SJSA1 (cell line): Measurements from ENCODE around the gene MEOX1. TPM values are rescaled to one million over a fixed set of nuclear protein-coding genes. Genes with fewer than 3 reads are reported as not detected.

ENCODE experiments used
- DNase-seq, 2 experiments: peaks; one replicate each; pipeline ENCODE4 v3.0.0-alpha.2; 2015 to 2020; ENCODE audit warnings: low spot score in 2 of 2, low read depth in 1 of 2
- H3K27ac ChIP-seq: fragments of 250-450 bp; sonication (Bioruptor Pico); 2 replicates; pipeline ENCODE4 v1.5.1; 2020; ENCODE audit warnings: mild to moderate bottlenecking, moderate library complexity
- H3K27me3 ChIP-seq: fragments of 250-450 bp; sonication (Bioruptor Pico); replicated peaks from 2 replicates; pipeline ENCODE4 v1.5.1; 2020; ENCODE audit warnings: mild to moderate bottlenecking, moderate library complexity
- H3K36me3 ChIP-seq: fragments of 250-450 bp; sonication (Bioruptor Pico); 2 replicates; pipeline ENCODE4 v1.5.1; 2020; ENCODE audit warnings: mild to moderate bottlenecking
- H3K4me1 ChIP-seq: fragments of 250-450 bp; sonication (Bioruptor Pico); replicated peaks from 2 replicates; pipeline ENCODE4 v1.6.1; 2021; ENCODE audit warnings: mild to moderate bottlenecking
- H3K4me3 ChIP-seq: fragments of 250-450 bp; sonication (Bioruptor Pico); 2 replicates; pipeline ENCODE4 v1.5.1; 2020; ENCODE audit warnings: mild to moderate bottlenecking
- H3K9me3 ChIP-seq: fragments of 250-450 bp; sonication (Bioruptor Pico); replicated peaks from 2 replicates; pipeline ENCODE4 v1.5.1; 2020; ENCODE audit warnings: mild to moderate bottlenecking
- total RNA-seq: library from RNA; depleted of rRNA; stranded (reverse); fragments of >200 nt; shearing (Covaris generic); gene quantifications from 2 replicates; pipeline ENCODE4 v1.2.3, GENCODE V29; 2014

The MEOX1 gene
- total RNA-seq, 1 experiment from 2014 or later: not detected

GRCh38 chr17:43659823-43660617 is 1.7 kb downstream of the MEOX1 start:
- DNase-seq: no peak
- Histone ChIP-seq H3K36me3 (no peaks in the 10 kb centered on the region), H3K27ac (no peak overlapping the region), H3K9me3 (no peaks in the 10 kb centered on the region), H3K27me3 (no peaks in the 10 kb centered on the region), H3K4me1 (peaks cover 4% of the 10 kb centered on the region; the same call in 1 of the 2 replicates), H3K4me3 (no peak overlapping the region)

GRCh38 chr17:43658900-43659299 is 2.8 kb downstream of the MEOX1 start:
- no peak for DNase-seq
- no peaks in the 10 kb centered on the region for H3K27me3 ChIP-seq
- H3K36me3 ChIP-seq: no peaks in the 10 kb centered on the region
- H3K4me3 ChIP-seq: no peak overlapping the region
- no peak overlapping the region for H3K27ac ChIP-seq
- peaks cover 4% of the 10 kb centered on the region; the same call in 1 of the 2 replicates for H3K4me1 ChIP-seq
- no peaks in the 10 kb centered on the region for H3K9me3 ChIP-seq

DNA sequence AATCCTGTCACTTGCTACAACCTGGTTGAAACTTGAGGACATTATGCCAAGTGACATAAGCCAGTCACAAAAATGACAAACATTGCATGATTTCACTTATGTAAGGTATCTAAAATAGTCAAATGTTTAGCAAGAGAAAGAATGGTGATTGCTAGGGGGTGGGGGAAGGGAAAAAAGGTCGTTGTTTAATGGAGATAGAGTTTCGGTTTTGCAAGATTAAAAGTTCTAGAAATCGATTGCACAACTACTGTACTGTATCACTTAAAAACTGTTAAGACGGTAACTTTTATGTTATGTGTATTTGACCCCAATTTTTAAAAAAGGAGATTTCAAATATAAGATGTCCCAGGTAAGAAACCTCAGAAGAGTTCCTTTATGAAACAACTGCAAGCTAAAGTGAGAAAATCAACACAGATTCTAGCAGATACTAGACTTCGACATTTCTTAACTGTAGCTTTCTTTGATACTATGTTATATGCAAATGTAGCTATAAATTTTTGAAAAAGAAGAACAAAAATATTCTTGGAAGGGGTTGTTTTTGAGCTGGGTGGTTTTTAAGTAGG is 5.9 kb downstream of the MEOX1 start:
- DNase-seq: no peak
- H3K9me3 ChIP-seq: no peaks in the 10 kb centered on the region
- no peaks in the 10 kb centered on the region for H3K4me1 ChIP-seq
- no peak overlapping the region for H3K27ac ChIP-seq
- no peaks in the 10 kb centered on the region for H3K27me3 ChIP-seq
- no peak overlapping the region for H3K4me3 ChIP-seq
- no peaks in the 10 kb centered on the region for H3K36me3 ChIP-seq

DNA sequence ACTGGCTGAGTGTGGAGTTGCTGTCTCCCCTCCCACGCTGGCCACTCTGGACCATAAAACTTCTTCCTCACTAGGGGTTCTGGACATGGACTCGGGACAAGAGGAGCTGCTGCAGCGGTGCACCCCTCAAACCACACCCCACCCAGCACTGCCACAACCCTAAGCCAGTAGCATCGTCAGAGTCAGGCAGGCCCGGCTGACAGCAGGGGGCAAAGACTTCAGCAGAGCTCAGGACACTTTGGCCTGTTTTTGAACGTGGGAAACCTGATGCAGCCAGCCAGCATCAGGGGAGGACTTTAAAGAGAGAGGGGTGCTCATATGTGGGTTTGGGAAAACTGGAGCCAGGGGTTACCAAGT is 9.6 kb downstream of the MEOX1 start:
- Histone ChIP-seq H3K27me3 (no peaks in the 10 kb centered on the region), H3K36me3 (no peaks in the 10 kb centered on the region), H3K4me1 (no peaks in the 10 kb centered on the region), H3K27ac (no peak overlapping the region), H3K4me3 (no peak overlapping the region), H3K9me3 (no peaks in the 10 kb centered on the region)
- DNase-seq: no peak

DNA sequence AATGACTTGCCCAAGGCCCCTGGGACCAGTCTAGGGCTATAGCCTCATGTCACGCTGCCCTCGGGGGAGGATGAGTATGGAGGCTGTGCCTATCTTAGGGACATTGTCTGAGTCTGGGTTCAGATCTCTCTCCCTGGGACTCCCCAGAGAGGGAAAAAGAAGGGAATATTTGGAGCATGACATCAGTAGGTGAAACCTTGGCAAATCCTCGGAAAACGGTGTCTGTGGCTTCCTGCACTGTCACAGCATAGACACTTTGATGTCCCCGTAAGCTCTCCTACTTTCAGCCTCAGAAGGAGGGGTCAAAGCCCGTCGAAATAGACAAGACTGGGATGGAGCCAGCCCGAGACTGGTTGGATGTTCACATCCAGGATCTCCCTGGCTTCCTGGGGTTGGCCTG is 11.3 kb downstream of the MEOX1 start:
- 0 out of 2 replicates have a peak, but pooled peaks cover 4% of the 10 kb centered on the region for H3K9me3 ChIP-seq
- H3K27ac ChIP-seq: no peak overlapping the region
- no peak for DNase-seq
- H3K36me3 ChIP-seq: no peaks in the 10 kb centered on the region
- no peak overlapping the region for H3K4me3 ChIP-seq
- H3K27me3 ChIP-seq: no peaks in the 10 kb centered on the region
- H3K4me1 ChIP-seq: no peaks in the 10 kb centered on the region

- Histone ChIP-seq H3K27me3 (0 out of 2 replicates have a peak, but pooled peaks cover 2% of the 10 kb centered on the region), H3K9me3 (0 out of 2 replicates have a peak, but pooled peaks cover 4% of the 10 kb centered on the region), H3K4me3 (no peak overlapping the region), H3K27ac (no peak overlapping the region), H3K36me3 (no peaks in the 10 kb centered on the region), H3K4me1 (no peaks in the 10 kb centered on the region)
- DNase-seq: no peak
Measured at GRCh38 chr17:43648916-43649315, 12.8 kb downstream of the MEOX1 start.

DNA sequence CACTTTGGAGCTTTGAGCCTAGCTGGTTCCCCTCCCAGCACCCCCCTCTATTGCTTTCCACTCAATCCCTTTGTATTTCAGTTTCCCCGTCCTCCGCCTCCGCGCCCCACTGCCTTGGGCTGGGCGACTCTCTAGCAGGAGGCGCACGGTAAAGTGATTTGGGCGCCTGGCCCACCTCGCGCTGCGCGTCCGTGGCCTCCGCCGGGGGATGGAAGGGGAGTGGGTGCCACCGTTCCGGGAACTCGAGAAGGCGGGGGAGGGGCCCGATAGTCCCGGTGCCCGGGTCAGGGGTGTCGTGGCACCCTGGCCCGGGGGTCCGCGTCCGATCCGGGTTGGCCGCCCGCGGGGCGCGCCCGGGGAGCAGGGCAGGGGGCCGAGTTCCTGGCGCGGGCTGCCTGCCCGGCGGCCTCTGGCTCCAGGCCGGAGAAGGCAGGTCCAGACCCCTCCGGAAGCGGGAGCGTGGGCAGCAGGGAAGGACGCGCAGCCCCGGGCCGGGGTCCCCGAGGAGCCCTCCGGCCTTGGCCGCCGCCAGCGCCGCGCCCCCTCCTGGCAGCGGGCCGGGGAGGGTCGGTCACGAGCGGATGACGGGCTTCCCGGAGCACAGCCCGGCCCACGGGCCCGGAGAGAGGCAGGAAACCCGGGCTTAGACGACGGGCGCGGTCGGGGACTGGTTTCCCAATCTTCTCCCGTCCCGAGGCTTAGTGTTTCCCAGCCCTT is 15.8 kb downstream of the MEOX1 start:
- H3K27me3 ChIP-seq: 0 out of 2 replicates have a peak, but pooled peaks cover 2% of the 10 kb centered on the region
- no peak for DNase-seq
- H3K4me1 ChIP-seq: no peaks in the 10 kb centered on the region
- H3K27ac ChIP-seq: no peak overlapping the region
- H3K4me3 ChIP-seq: no peak overlapping the region
- no peaks in the 10 kb centered on the region for H3K36me3 ChIP-seq
- 0 out of 2 replicates have a peak, but pooled peaks cover 4% of the 10 kb centered on the region for H3K9me3 ChIP-seq

- Histone ChIP-seq H3K36me3 (no peaks in the 10 kb centered on the region), H3K4me3 (no peak overlapping the region), H3K27ac (no peak overlapping the region), H3K9me3 (0 out of 2 replicates have a peak, but pooled peaks cover 4% of the 10 kb centered on the region), H3K27me3 (0 out of 2 replicates have a peak, but pooled peaks cover 2% of the 10 kb centered on the region), H3K4me1 (no peaks in the 10 kb centered on the region)
- no peak for DNase-seq
Measured at GRCh38 chr17:43645450-43645764, 16.3 kb downstream of the MEOX1 start.

DNA sequence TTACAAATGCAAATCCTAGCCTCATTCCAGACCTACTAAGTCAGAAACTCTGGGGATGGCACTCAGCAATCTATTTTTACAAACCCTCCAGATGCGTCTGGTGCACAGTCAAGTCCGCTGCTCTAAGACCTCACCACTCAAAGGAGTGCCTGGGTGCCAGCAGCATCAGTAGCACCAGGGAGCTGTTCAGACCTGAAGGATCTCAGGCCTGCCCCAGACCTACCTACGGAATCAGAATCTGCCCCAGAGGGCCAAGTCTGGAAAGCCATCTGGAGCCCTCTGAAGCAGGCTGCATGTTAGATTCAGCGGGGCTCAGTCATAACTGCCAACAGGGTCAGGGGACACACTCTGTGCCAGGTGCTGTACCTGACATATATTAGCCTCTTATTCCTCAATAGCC is 17.6 kb downstream of the MEOX1 start:
- Histone ChIP-seq H3K4me3 (no peak overlapping the region), H3K4me1 (no peaks in the 10 kb centered on the region), H3K27ac (no peak overlapping the region), H3K36me3 (no peaks in the 10 kb centered on the region), H3K9me3 (0 out of 2 replicates have a peak, but pooled peaks cover 4% of the 10 kb centered on the region), H3K27me3 (0 out of 2 replicates have a peak, but pooled peaks cover 2% of the 10 kb centered on the region)
- no peak for DNase-seq

- 0 out of 2 replicates have a peak, but pooled peaks cover 4% of the 10 kb centered on the region for H3K9me3 ChIP-seq
- H3K27me3 ChIP-seq: 0 out of 2 replicates have a peak, but pooled peaks cover 2% of the 10 kb centered on the region
- no peaks in the 10 kb centered on the region for H3K4me1 ChIP-seq
- H3K27ac ChIP-seq: no peak overlapping the region
- no peaks in the 10 kb centered on the region for H3K36me3 ChIP-seq
- no peak for DNase-seq
- no peak overlapping the region for H3K4me3 ChIP-seq
Measured at GRCh38 chr17:43641416-43641815, 20.3 kb downstream of the MEOX1 start.

DNA sequence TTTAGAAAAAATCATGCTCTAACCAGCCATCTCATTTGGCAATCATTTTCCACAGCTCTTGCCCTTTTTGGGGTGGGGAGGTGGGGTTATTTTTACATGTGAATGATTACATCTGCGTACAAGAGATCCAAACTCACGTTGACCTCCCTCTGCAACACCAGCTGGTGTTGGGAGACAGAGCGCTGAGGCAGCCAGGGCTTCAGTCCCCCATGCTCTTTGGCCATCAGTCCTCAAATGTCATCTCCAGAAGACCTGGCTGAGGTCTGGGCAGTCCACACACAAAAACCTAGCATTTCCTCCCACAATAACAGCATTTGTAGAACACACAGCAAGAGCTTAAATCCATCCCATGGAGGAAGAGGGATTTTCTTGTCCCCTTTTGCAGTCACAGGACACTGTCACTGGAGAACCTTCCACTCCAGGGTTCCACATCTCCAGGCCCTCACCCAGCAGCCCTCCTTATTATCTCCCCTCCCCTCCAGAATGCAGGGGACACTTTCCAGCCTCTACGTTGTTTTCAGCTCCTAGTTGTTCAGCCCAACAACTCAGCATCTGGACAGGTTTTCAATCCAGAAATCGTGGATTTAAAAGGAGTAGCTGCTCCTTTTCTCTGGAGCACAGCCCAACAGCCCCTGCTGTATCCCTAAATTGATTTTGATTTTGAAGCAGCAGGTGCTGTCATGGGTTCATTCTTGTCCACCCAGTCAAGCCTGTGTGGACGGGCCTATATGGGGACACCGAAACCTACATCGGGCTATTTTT is 21.1 kb downstream of the MEOX1 start:
- Histone ChIP-seq H3K27ac (no peak overlapping the region), H3K4me1 (no peaks in the 10 kb centered on the region), H3K9me3 (no peaks in the 10 kb centered on the region), H3K4me3 (no peak overlapping the region), H3K36me3 (no peaks in the 10 kb centered on the region), H3K27me3 (0 out of 2 replicates have a peak, but pooled peaks cover 2% of the 10 kb centered on the region)
- no peak for DNase-seq

GRCh38 chr17:43637563-43638323 is 24.0 kb downstream of the MEOX1 start:
- Histone ChIP-seq H3K27ac (no peak overlapping the region), H3K27me3 (no peaks in the 10 kb centered on the region), H3K4me3 (no peak overlapping the region)

GRCh38 chr17:43636426-43636825 is 25.3 kb downstream of the MEOX1 start:
- no peaks in the 10 kb centered on the region for H3K27me3 ChIP-seq
- no peak for DNase-seq
- no peaks in the 10 kb centered on the region for H3K36me3 ChIP-seq
- no peak overlapping the region for H3K27ac ChIP-seq
- H3K4me3 ChIP-seq: no peak overlapping the region
- no peaks in the 10 kb centered on the region for H3K4me1 ChIP-seq
- H3K9me3 ChIP-seq: no peaks in the 10 kb centered on the region

More at GRCh38 chr17:43637563-43638323, 24.0 kb downstream of the MEOX1 start:
- Histone ChIP-seq H3K9me3 (no peaks in the 10 kb centered on the region), H3K36me3 (no peaks in the 10 kb centered on the region), H3K4me1 (no peaks in the 10 kb centered on the region)
- no peak for DNase-seq
